Measurements from ENCODE around the gene NDUFAF4.

GRCh38 chr6:96939007-96939805, 41.5 kb upstream of the NDUFAF4 start:
- TF ChIP-seq EZH2 (IDR thresholded peaks at IDR 0.05; ENCODE audit: borderline replicate concordance, low read length) (no peak), CTCF (conservative IDR thresholded peaks at IDR 0.05 in 1 of 2, IDR thresholded peaks at IDR 0.05 in 1 of 2; ENCODE audit: extremely low read depth in 1 of 2, insufficient read depth in 1 of 2, low read depth in 1 of 2, low read length in 2 of 2) (no peak)
